ENCODE measurements around the gene NOG.

GRCh38 chr17:56548661-56549060, 44.8 kb upstream of the NOG start:
- TF ChIP-seq, protein P1, sequence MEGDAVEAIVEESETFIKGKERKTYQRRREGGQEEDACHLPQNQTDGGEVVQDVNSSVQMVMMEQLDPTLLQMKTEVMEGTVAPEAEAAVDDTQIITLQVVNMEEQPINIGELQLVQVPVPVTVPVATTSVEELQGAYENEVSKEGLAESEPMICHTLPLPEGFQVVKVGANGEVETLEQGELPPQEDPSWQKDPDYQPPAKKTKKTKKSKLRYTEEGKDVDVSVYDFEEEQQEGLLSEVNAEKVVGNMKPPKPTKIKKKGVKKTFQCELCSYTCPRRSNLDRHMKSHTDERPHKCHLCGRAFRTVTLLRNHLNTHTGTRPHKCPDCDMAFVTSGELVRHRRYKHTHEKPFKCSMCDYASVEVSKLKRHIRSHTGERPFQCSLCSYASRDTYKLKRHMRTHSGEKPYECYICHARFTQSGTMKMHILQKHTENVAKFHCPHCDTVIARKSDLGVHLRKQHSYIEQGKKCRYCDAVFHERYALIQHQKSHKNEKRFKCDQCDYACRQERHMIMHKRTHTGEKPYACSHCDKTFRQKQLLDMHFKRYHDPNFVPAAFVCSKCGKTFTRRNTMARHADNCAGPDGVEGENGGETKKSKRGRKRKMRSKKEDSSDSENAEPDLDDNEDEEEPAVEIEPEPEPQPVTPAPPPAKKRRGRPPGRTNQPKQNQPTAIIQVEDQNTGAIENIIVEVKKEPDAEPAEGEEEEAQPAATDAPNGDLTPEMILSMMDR (conservative IDR thresholded peaks at IDR 0.05; ENCODE audit: low read length), result no peak
- no peak for TF ChIP-seq EZH2phosphoT487 (IDR thresholded peaks at IDR 0.05; ENCODE audit: borderline replicate concordance, low read depth, low read length)
